H1 (cell line): Measurements from ENCODE around the gene DLG4. TPM values are rescaled to one million over a fixed set of nuclear protein-coding genes. Genes with fewer than 3 reads are reported as not detected.

Experiments
- CTCF ChIA-PET: fragments of 300-600 bp; sonication (Branson Sonifier 250); formaldehyde crosslinking; loops from one replicate; lab custom pipeline; 2021; ENCODE audit not compliant: partially characterized antibody; lab: Charles Lee
- POLR2A ChIA-PET: fragments of 300-600 bp; sonication (Branson Sonifier 250); formaldehyde crosslinking; loops from one replicate; lab custom pipeline; 2021; ENCODE audit warnings: inconsistent platforms; ENCODE audit not compliant: partially characterized antibody; lab: Charles Lee
- DNase-seq, 2 experiments: peaks; one replicate each; pipeline versions ENCODE4 v3.0.0 to v3.0.0-alpha.2; 2010 to 2022; ENCODE audit warnings: low spot score in 2 of 2, low read depth in 1 of 2, mixed read lengths in 1 of 2
- FAIRE-seq: peaks from 2 replicates; lab custom pipeline; 2011; peaks lifted over from hg19 to GRCh38; lab: Jason Lieb, UNC
- H2AFZ ChIP-seq: 2 replicates; pipeline ENCODE4 v1.8.1; 2012; ENCODE audit warnings: low read length, inconsistent platforms
- H2AK5ac ChIP-seq: 2 replicates; pipeline ENCODE4 v1.6.1; 2013; ENCODE audit warnings: low read depth, low read length
- H2BK120ac ChIP-seq: replicated peaks from 2 replicates; pipeline ENCODE3; 2013; ENCODE audit warnings: low read depth, low read length, inconsistent platforms
- H2BK12ac ChIP-seq: 2 replicates; pipeline ENCODE4 v1.6.1; 2013; ENCODE audit warnings: low read depth, low read length
- H2BK15ac ChIP-seq: 2 replicates; pipeline ENCODE4 v1.6.1; 2013; ENCODE audit warnings: low read length
- H2BK20ac ChIP-seq: 2 replicates; pipeline ENCODE4 v1.6.1; 2013; ENCODE audit warnings: low read length
- H2BK5ac ChIP-seq: 2 replicates; pipeline ENCODE4 v1.6.1; 2013; ENCODE audit warnings: low read depth, low read length
- H3K14ac ChIP-seq: 2 replicates; pipeline ENCODE4 v1.6.1; 2013; ENCODE audit warnings: inconsistent platforms; ENCODE audit not compliant: insufficient read length
- H3K18ac ChIP-seq: 2 replicates; pipeline ENCODE4 v1.6.1; 2013; ENCODE audit warnings: low read length; ENCODE audit errors: extremely low read depth
- H3K23ac ChIP-seq: 2 replicates; pipeline ENCODE4 v1.6.1; 2013; ENCODE audit warnings: inconsistent platforms; ENCODE audit not compliant: insufficient read length
- H3K23me2 ChIP-seq: 2 replicates; pipeline ENCODE4 v1.6.1; 2013; ENCODE audit warnings: low read depth, low read length
- H3K27ac ChIP-seq: 2 replicates; pipeline ENCODE4 v1.6.1; 2011; ENCODE audit warnings: low read depth, low read length, inconsistent platforms
- H3K27me3 ChIP-seq, 4 experiments: replicated peaks in 1 of 4; 1 replicate in 1 of 4; 2 replicates in 3 of 4; pipeline versions ENCODE4 v1.6.1 to v1.8.1; 2011 to 2013; ENCODE audit warnings: low read length in 3 of 4, mild to moderate bottlenecking in 3 of 4, inconsistent platforms in 2 of 4, mixed read lengths in 2 of 4, moderate library complexity in 1 of 4; ENCODE audit not compliant: control insufficient read depth in 3 of 4, insufficient read depth in 3 of 4; ENCODE audit errors: extremely low read depth in 1 of 4
- H3K36me3 ChIP-seq, 4 experiments: 2 replicates each; pipeline versions ENCODE4 v1.6.1 to v1.8.1; 2011 to 2013; ENCODE audit warnings: mild to moderate bottlenecking in 4 of 4, low read length in 3 of 4, moderate library complexity in 2 of 4, control low read depth in 1 of 4, inconsistent platforms in 1 of 4; ENCODE audit not compliant: insufficient read depth in 4 of 4, control insufficient read depth in 2 of 4
- H3K4ac ChIP-seq: replicated peaks from 2 replicates; pipeline ENCODE3; 2013; ENCODE audit warnings: low read length, low read depth, mixed read lengths, inconsistent platforms; ENCODE audit not compliant: insufficient read length
- H3K4me1 ChIP-seq, 4 experiments: replicated peaks in 1 of 4; 1 replicate in 1 of 4; 2 replicates in 3 of 4; pipeline versions ENCODE4 v1.6.1 to v1.8.1; 2011 to 2013; ENCODE audit warnings: low read length in 3 of 4, inconsistent platforms in 2 of 4, mixed read lengths in 1 of 4; ENCODE audit not compliant: insufficient read depth in 4 of 4, control insufficient read depth in 3 of 4
- H3K4me2 ChIP-seq, 2 experiments: 2 replicates each; pipeline versions ENCODE4 v1.6.1 to v1.8.1; 2011 to 2013; ENCODE audit warnings: low read depth in 2 of 2, low read length in 2 of 2, control low read depth in 1 of 2, inconsistent platforms in 1 of 2, mild to moderate bottlenecking in 1 of 2; ENCODE audit not compliant: insufficient read depth in 1 of 2
- H3K4me3 ChIP-seq, 4 experiments: fragments of 200-600, 300-600 bp in 1 of 4; sonication (generic), shearing (Covaris generic), sonication (Bioruptor Twin) in 1 of 4; 2 replicates each; pipeline versions ENCODE4 v1.5.1 to v1.8.1; 2011 to 2016; ENCODE audit warnings: low read length in 4 of 4, low read depth in 3 of 4, control low read depth in 2 of 4, inconsistent platforms in 2 of 4, mild to moderate bottlenecking in 2 of 4, mixed read lengths in 1 of 4, moderate library complexity in 1 of 4; ENCODE audit not compliant: insufficient read depth in 2 of 4; ENCODE audit errors: extremely low read depth in 1 of 4
- H3K56ac ChIP-seq: replicated peaks from 2 replicates; pipeline ENCODE3; 2013; ENCODE audit warnings: low read depth, mild to moderate bottlenecking, mixed read lengths, low read length, inconsistent platforms; ENCODE audit not compliant: insufficient read length
- H3K79me1 ChIP-seq: 2 replicates; pipeline ENCODE4 v1.6.1; 2013; ENCODE audit warnings: low read depth, low read length, control low read depth
- H3K79me2 ChIP-seq, 2 experiments: 2 replicates each; pipeline versions ENCODE4 v1.6.1 to v1.8.1; 2012 to 2013; ENCODE audit warnings: low read length in 2 of 2, mild to moderate bottlenecking in 2 of 2, inconsistent platforms in 1 of 2; ENCODE audit not compliant: insufficient read depth in 2 of 2, control insufficient read depth in 1 of 2
- H3K9ac ChIP-seq, 4 experiments: replicated peaks in 1 of 4; 1 replicate in 1 of 4; 2 replicates in 3 of 4; pipeline versions ENCODE4 v1.6.1 to v1.8.1; 2011 to 2013; ENCODE audit warnings: low read depth in 3 of 4, low read length in 3 of 4, control low read depth in 2 of 4, mild to moderate bottlenecking in 2 of 4, moderate library complexity in 2 of 4, inconsistent platforms in 1 of 4; ENCODE audit errors: extremely low read depth in 1 of 4
- H3K9me3 ChIP-seq, 2 experiments: 2 replicates each; pipeline versions ENCODE4 v1.6.1 to v1.8.1; 2012 to 2013; ENCODE audit warnings: mild to moderate bottlenecking in 2 of 2, moderate library complexity in 2 of 2, control low read depth in 1 of 2, inconsistent platforms in 1 of 2, low read depth in 1 of 2, low read length in 1 of 2, mixed read lengths in 1 of 2; ENCODE audit not compliant: insufficient read depth in 2 of 2
- H4K20me1 ChIP-seq, 2 experiments: replicated peaks in 1 of 2; 2 replicates each; pipeline versions ENCODE3 to v1.8.1; 2011 to 2013; ENCODE audit warnings: inconsistent platforms in 2 of 2, low read length in 2 of 2, mild to moderate bottlenecking in 1 of 2; ENCODE audit not compliant: insufficient read depth in 2 of 2, control insufficient read depth in 1 of 2
- H4K5ac ChIP-seq: 2 replicates; pipeline ENCODE4 v1.6.1; 2013; ENCODE audit warnings: low read length, low read depth, mixed read lengths, inconsistent platforms; ENCODE audit not compliant: insufficient read length
- H4K8ac ChIP-seq: 2 replicates; pipeline ENCODE4 v1.8.0; 2013; ENCODE audit warnings: mild to moderate bottlenecking, moderate library complexity, low read length, inconsistent platforms; ENCODE audit not compliant: insufficient read depth; ENCODE audit errors: extremely low read depth
- H4K91ac ChIP-seq: replicated peaks from 2 replicates; pipeline ENCODE3; 2013; ENCODE audit warnings: low read length, mixed read lengths, inconsistent platforms; ENCODE audit not compliant: insufficient read length
- BRCA1 ChIP-seq: IDR thresholded peaks from 2 replicates; pipeline ENCODE4 v1.6.1; 2012; ENCODE audit warnings: low read depth, low read length, improper control_type of control experiment
- CTBP2 ChIP-seq: IDR thresholded peaks from 2 replicates; pipeline ENCODE4 v1.7.0; 2011; ENCODE audit warnings: borderline replicate concordance, mild to moderate bottlenecking, moderate library complexity, mixed read lengths, low read length; ENCODE audit not compliant: insufficient read depth, insufficient read length
- PHF8 ChIP-seq: fragments of 200-600 bp; sonication (generic); conservative IDR thresholded peaks from 2 replicates; pipeline ENCODE4 v1.7.1; 2012; ENCODE audit warnings: low read depth, mild to moderate bottlenecking, inconsistent platforms, low read length, moderate library complexity
- WGBS, 2 experiments: shearing (Covaris generic) in 1 of 2; methylation state at CpG; one replicate each; pipeline versions ENCODE4 v1.1.6 to v1.1.7; 2013 to 2015; ENCODE audit warnings: low lambda C conversion rate in 2 of 2, mixed read lengths in 2 of 2, inconsistent platforms in 1 of 2, low coverage in 1 of 2, missing lambda C conversion rate in 1 of 2; ENCODE audit not compliant: insufficient replicate concordance in 2 of 2, insufficient coverage in 1 of 2, insufficient read length in 1 of 2; ENCODE audit errors: extremely low coverage in 1 of 2, missing lambda C conversion rate in 1 of 2; 5-methylcytosine and 5-hydroxymethylcytosine counted together
- polyA plus RNA-seq, 7 experiments: library from polyadenylated mRNA; depleted of rRNA in 3 of 7; stranded (reverse) in 5 of 7; unstranded in 2 of 7; fragments of >200 nt in 5 of 7; fragments of 200-250 nt in 2 of 7; gene quantifications; 1 replicate in 5 of 7; 2 replicates in 1 of 7; 4 replicates in 1 of 7; pipeline versions ENCODE4 v1.2.1 to v1.2.3, GENCODE V29; 2011 to 2013; ENCODE audit warnings: missing spikeins in 2 of 7, mixed read lengths in 2 of 7
- total RNA-seq: library from RNA; stranded (reverse); fragmentation: NEBNext Ultra II Directional; extraction: Animal tissue kit (Norgen Biotek cat#: 25700); gene quantifications from 2 replicates; pipeline ENCODE4 v1.2.1, GENCODE V29; 2021

Gene DLG4
- total and polyA plus RNA-seq, 2 of the 8 experiments (the other 6 are each of a cell fraction or from before 2014, with no cell fraction given): 18.9 to 45.9 TPM

- no peaks in the 10 kb centered on the region for H3K9me3 ChIP-seq
- H3K4me3 ChIP-seq: no peak overlapping the region
- TF ChIP-seq BRCA1 (no peak), PHF8 (no peak), CTBP2 (no peak)
- H3K56ac ChIP-seq: no peak overlapping the region
- no peak overlapping the region for H2BK5ac ChIP-seq
- H4K8ac ChIP-seq: no peak overlapping the region
- no peak overlapping the region for H2AFZ ChIP-seq
- H3K4me2 ChIP-seq: no peak overlapping the region
- no peak overlapping the region for H2AK5ac ChIP-seq
- H2BK120ac ChIP-seq: no peak overlapping the region
- H2BK20ac ChIP-seq: no peak overlapping the region
- H3K79me1 ChIP-seq: no peaks in the 10 kb centered on the region
- H3K79me2 ChIP-seq: no peaks in the 10 kb centered on the region
- no peak overlapping the region for H3K27ac ChIP-seq
- peaks cover 0 to 22% (median 7%) of the 10 kb centered on the region in 4 experiments; a peak in 6 of 7 replicates for H3K4me1 ChIP-seq
- no peaks in the 10 kb centered on the region for H3K23me2 ChIP-seq
- no peak overlapping the region for H2BK12ac ChIP-seq
- no peak overlapping the region for H3K18ac ChIP-seq
- ChIA-PET CTCF (interaction anchor here (0.7 to 17.7 kb wide), 9 partner anchors 9 to 227 kb away, joined by 3 to 434 read pairs (median 3); partner anchors contain the start of genes ASGR1 and SLC16A11), POLR2A (interaction anchor here (1.3 kb wide), 1 partner anchor 9 kb away, joined by 9 read pairs; no protein-coding TSS in a partner anchor)
- no peak for DNase-seq
- H3K36me3 ChIP-seq: no peaks in the 10 kb centered on the region
- H3K9ac ChIP-seq: no peak overlapping the region
- WGBS, 2 experiments: 83% methylated on average over 10 of the region's 10 CpGs; no CpG with 5 or more reads in 1 of the 2 experiments
- H3K4ac ChIP-seq: no peak overlapping the region
- no peak overlapping the region for H4K91ac ChIP-seq
- no peak overlapping the region for H3K14ac ChIP-seq
- no peak overlapping the region for H2BK15ac ChIP-seq
- H4K5ac ChIP-seq: no peak overlapping the region
- H3K27me3 ChIP-seq: no peaks in the 10 kb centered on the region
- no peak overlapping the region for H3K23ac ChIP-seq
- FAIRE-seq: no peak
- H4K20me1 ChIP-seq: no peaks in the 10 kb centered on the region
Measured at GRCh38 chr17:7141824-7142223, 77.8 kb downstream of the DLG4 start.
